Adrenal gland (tissue), 5 donors: ENCODE measurements around the gene SPINT2.

ENCODE experiments used
- POLR2A ChIP-seq, 2 donors: fragments of 450-650 bp; IDR thresholded peaks; one replicate each; pipeline ENCODE4 v1.6.1; 2017; ENCODE audit warnings: antibody characterized with exemption in 2 of 2, mild to moderate bottlenecking in 2 of 2, moderate library complexity in 1 of 2
- TF ChIP-seq, protein P1 (sequence below), 6 experiments: fragments of 450-650 bp in 4 of 6; fragments of 200-600 bp in 2 of 6; sonication (generic) in 1 of 6; IDR thresholded peaks; 1 replicate in 5 of 6; 2 replicates in 1 of 6; pipeline versions ENCODE4 v1.5.1 to v1.8.0; 2016 to 2021; ENCODE audit warnings: antibody characterized with exemption in 6 of 6, mild to moderate bottlenecking in 2 of 6, moderate library complexity in 1 of 6
- donor health status: DM: no; HTN: no; CAD: no.

DNA sequence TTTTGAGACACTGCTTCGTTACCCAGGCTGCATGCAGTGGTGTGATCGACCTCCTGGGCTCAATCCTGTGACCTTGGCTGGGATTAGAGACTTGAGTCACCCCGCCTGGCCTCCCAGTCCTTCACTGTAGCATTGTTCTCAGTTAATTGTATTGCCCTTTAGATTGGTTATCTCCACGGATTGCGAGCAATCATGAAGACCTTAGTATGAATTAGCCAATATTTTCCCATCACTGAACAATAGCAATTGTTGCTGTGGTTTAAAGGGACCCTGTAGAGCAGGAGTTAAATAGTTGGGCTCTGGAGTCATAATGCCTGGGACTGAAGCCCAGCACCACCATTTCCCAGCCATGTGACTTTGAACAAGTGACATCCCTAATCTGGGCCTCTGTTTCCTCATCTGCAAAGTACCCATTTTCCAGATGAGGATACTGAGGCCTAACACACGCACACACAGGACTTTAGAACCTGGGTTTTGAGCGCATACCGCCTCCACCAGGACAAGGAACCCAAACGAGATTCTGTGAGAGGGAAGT is 16.6 kb upstream of the SPINT2 start:
- TF ChIP-seq, protein P1, sequence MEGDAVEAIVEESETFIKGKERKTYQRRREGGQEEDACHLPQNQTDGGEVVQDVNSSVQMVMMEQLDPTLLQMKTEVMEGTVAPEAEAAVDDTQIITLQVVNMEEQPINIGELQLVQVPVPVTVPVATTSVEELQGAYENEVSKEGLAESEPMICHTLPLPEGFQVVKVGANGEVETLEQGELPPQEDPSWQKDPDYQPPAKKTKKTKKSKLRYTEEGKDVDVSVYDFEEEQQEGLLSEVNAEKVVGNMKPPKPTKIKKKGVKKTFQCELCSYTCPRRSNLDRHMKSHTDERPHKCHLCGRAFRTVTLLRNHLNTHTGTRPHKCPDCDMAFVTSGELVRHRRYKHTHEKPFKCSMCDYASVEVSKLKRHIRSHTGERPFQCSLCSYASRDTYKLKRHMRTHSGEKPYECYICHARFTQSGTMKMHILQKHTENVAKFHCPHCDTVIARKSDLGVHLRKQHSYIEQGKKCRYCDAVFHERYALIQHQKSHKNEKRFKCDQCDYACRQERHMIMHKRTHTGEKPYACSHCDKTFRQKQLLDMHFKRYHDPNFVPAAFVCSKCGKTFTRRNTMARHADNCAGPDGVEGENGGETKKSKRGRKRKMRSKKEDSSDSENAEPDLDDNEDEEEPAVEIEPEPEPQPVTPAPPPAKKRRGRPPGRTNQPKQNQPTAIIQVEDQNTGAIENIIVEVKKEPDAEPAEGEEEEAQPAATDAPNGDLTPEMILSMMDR (IDR thresholded peaks at IDR 0.05), result no peak
- no peak for TF ChIP-seq POLR2A (IDR thresholded peaks at IDR 0.05)
